PC-9 (cell line): ENCODE data around the gene NUP62. TPM values are rescaled to one million over a fixed set of nuclear protein-coding genes. Genes with fewer than 3 reads are reported as not detected.

Source experiments
- Bru-seq: library from RNA; stranded (reverse); fragments of 400-500 nt; gene quantifications from one replicate; lab custom pipeline; 2021; lab: Mats Ljungman, UMichigan
- BruChase-seq, 2 experiments: library from RNA; stranded (reverse); fragments of 400-500 nt; gene quantifications; one replicate each; lab custom pipeline; 2021; lab: Mats Ljungman, UMichigan
- BruUV-seq: library from RNA; stranded (reverse); fragments of 400-500 nt; replicated peaks from 2 replicates; lab custom pipeline; 2021; lab: Mats Ljungman, UMichigan
- CTCF ChIA-PET: fragments of 300-600 bp; sonication (Branson Sonifier 250); formaldehyde crosslinking; loops from one replicate; lab custom pipeline; 2022; ENCODE audit warnings: antibody characterized with exemption; lab: Charles Lee
- POLR2A ChIA-PET: fragments of 300-600 bp; sonication (Branson Sonifier 250); formaldehyde crosslinking; loops from one replicate; lab custom pipeline; 2022; ENCODE audit warnings: antibody characterized with exemption; ENCODE audit not compliant: unreplicated experiment; lab: Charles Lee
- DNase-seq, 2 experiments: peaks; one replicate each; pipeline versions ENCODE4 v3.0.0 to v3.0.0-alpha.2; 2015 to 2022; ENCODE audit warnings: mixed read lengths in 1 of 2
- H2AFZ ChIP-seq: fragments of 200-600 bp; sonication (generic); 2 replicates; pipeline ENCODE4 v1.8.1; 2017; ENCODE audit warnings: antibody characterized with exemption
- H3F3A ChIP-seq: fragments of 200-600 bp; sonication (generic); 2 replicates; pipeline ENCODE4 v1.8.1; 2017; ENCODE audit warnings: antibody characterized with exemption, mild to moderate bottlenecking, low read depth; ENCODE audit not compliant: insufficient read depth
- H3K27ac ChIP-seq: fragments of 200-600 bp; sonication (generic); 2 replicates; pipeline ENCODE4 v1.6.1; 2016; ENCODE audit warnings: mixed run types
- H3K27me3 ChIP-seq: fragments of 200-600 bp; sonication (generic); 2 replicates; pipeline ENCODE4 v1.6.1; 2016; ENCODE audit warnings: low read depth, mixed run types; ENCODE audit not compliant: insufficient read depth
- H3K36me3 ChIP-seq: fragments of 200-600 bp; sonication (generic); 2 replicates; pipeline ENCODE4 v1.6.1; 2016; ENCODE audit warnings: low read depth, mixed run types
- H3K4me1 ChIP-seq: fragments of 200-600 bp; sonication (generic); replicated peaks from 2 replicates; pipeline ENCODE4 v1.6.1; 2016; ENCODE audit warnings: mixed run types; ENCODE audit not compliant: insufficient read depth
- H3K4me2 ChIP-seq: fragments of 200-600 bp; sonication (generic); 2 replicates; pipeline ENCODE4 v1.6.1; 2017; ENCODE audit warnings: mixed run types
- H3K4me3 ChIP-seq: fragments of 200-600 bp; sonication (generic); 2 replicates; pipeline ENCODE4 v1.6.1; 2016; ENCODE audit warnings: mixed run types
- H3K79me2 ChIP-seq: fragments of 200-600 bp; sonication (generic); 2 replicates; pipeline ENCODE4 v1.6.1; 2017; ENCODE audit warnings: low read depth, mixed run types
- H3K9me2 ChIP-seq: fragments of 200-600 bp; sonication (generic); 2 replicates; pipeline ENCODE4 v1.8.1; 2017; ENCODE audit warnings: mild to moderate bottlenecking; ENCODE audit not compliant: insufficient read depth
- H3K9me3 ChIP-seq: fragments of 200-600 bp; sonication (generic); 2 replicates; pipeline ENCODE4 v1.8.1; 2016; ENCODE audit warnings: low read depth; ENCODE audit not compliant: insufficient read depth
- H4K20me1 ChIP-seq: fragments of 200-600 bp; sonication (generic); 2 replicates; pipeline ENCODE4 v1.8.1; 2017; ENCODE audit not compliant: insufficient read depth
- EZH2 ChIP-seq: fragments of 200-600 bp; sonication (generic); IDR thresholded peaks from 2 replicates; pipeline ENCODE4 v1.8.0; 2017; ENCODE audit warnings: antibody characterized with exemption, low read depth
- intact Hi-C: fragments of 100-400 bp; cut with micrococcal nuclease; formaldehyde crosslinking; loops from one replicate; pipeline ENCODE4 v1.10.0; 2022; ENCODE audit not compliant: unreplicated experiment
- long read RNA-seq: library from polyadenylated mRNA; stranded (forward); transcript quantifications from one replicate; pipeline ENCODE4 v2.0.0, GENCODE V29; 2022
- total RNA-seq: library from RNA; stranded (reverse); gene quantifications from 2 replicates; pipeline ENCODE4 v1.2.3, GENCODE V29; 2021
- TF ChIP-seq, protein P1 (sequence below): fragments of 200-600 bp; sonication (generic); conservative IDR thresholded peaks from 2 replicates; pipeline ENCODE4 v1.6.1; 2017; ENCODE audit warnings: mixed run types, antibody characterized with exemption, mild to moderate bottlenecking, moderate library complexity

NUP62 gene, protein sequence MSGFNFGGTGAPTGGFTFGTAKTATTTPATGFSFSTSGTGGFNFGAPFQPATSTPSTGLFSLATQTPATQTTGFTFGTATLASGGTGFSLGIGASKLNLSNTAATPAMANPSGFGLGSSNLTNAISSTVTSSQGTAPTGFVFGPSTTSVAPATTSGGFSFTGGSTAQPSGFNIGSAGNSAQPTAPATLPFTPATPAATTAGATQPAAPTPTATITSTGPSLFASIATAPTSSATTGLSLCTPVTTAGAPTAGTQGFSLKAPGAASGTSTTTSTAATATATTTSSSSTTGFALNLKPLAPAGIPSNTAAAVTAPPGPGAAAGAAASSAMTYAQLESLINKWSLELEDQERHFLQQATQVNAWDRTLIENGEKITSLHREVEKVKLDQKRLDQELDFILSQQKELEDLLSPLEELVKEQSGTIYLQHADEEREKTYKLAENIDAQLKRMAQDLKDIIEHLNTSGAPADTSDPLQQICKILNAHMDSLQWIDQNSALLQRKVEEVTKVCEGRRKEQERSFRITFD
- 66.8 and 101 TPM in 2 replicates for total RNA-seq
- Bru-seq, nascent RNA: percentile 87 among the genes with signal in this experiment
- percentile 96 among the genes with signal in this experiment for BruChase-seq, experiment 1, labeled RNA remaining after a 2-hour chase
- percentile 97 among the genes with signal in this experiment for BruChase-seq, experiment 2, labeled RNA remaining after a 6-hour chase
- long read RNA-seq, transcript NUP62-216 (3 exons, 562 nt): minor isoform, 9 of 156 reads
- long read RNA-seq, transcript NUP62-201 (3 exons, 2,870 nt): minor isoform, 31 of 156 reads
- long read RNA-seq, transcript NUP62-202 (2 exons, 3,479 nt): major isoform, 55 of 156 reads
- long read RNA-seq, transcript NUP62-211 (3 exons, 2,053 nt): minor isoform, 22 of 156 reads
- long read RNA-seq, partial matches to known transcripts: 0 of 156 reads
- long read RNA-seq, other reads (novel, unspliced or antisense): 36 of 156 reads

DNA sequence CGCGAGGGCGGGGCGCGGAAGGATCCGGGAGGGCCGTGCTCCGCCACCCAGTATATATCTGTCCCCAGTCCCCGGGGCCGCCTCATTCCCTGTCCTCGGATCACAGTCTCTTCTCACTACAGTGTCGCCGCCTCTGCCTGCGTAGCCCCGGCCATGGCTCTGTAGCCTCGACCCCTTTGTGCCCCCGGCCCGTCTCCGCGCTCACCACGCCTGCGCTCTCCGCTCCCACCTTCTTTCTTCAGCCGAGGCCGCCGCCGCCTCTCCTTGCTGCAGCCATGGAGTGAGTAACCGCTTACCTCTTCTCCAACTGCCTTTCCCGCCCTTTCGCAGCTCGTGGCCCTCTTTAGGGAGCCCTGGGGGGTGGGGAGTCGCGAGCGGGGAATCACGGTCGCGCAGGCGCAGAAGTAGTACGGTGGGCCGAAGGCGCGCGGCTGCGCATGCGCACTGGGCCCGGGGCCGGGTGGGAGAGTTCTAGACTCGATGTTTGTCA, at the start of gene NUP62, which contains the start of gene ATF5:
Gene NUP62 (minus strand): TSS at position 384 of the 490 bp plus-strand sequence. CDS start 19,697 bp downstream, outside the sequence.
Gene ATF5 (plus strand): TSS at position 85 of the 490 bp plus-strand sequence. CDS start 1,646 bp downstream, outside the sequence.
- H3K4me2 ChIP-seq: peak within 1 kb of the TSS; percentile 77
- ChIA-PET POLR2A (no interaction called here), CTCF (interaction anchor here (0.6 kb wide), 1 partner anchor 25 kb away, joined by 4 read pairs; no protein-coding TSS in a partner anchor)
- peak within 1 kb of the TSS; percentile 79 for H3K27ac ChIP-seq
- peak; percentile 67 to 87 for DNase-seq
- H3K4me3 ChIP-seq: peak within 1 kb of the TSS; percentile 83
- TF ChIP-seq, protein P1, sequence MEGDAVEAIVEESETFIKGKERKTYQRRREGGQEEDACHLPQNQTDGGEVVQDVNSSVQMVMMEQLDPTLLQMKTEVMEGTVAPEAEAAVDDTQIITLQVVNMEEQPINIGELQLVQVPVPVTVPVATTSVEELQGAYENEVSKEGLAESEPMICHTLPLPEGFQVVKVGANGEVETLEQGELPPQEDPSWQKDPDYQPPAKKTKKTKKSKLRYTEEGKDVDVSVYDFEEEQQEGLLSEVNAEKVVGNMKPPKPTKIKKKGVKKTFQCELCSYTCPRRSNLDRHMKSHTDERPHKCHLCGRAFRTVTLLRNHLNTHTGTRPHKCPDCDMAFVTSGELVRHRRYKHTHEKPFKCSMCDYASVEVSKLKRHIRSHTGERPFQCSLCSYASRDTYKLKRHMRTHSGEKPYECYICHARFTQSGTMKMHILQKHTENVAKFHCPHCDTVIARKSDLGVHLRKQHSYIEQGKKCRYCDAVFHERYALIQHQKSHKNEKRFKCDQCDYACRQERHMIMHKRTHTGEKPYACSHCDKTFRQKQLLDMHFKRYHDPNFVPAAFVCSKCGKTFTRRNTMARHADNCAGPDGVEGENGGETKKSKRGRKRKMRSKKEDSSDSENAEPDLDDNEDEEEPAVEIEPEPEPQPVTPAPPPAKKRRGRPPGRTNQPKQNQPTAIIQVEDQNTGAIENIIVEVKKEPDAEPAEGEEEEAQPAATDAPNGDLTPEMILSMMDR: no peak; the same call in 1 of the 2 replicates
- no peak for TF ChIP-seq EZH2
- no peaks in the 10 kb centered on the region for H3K9me3 ChIP-seq
- intact Hi-C loops: loop anchor here (5.0 kb wide), 1 partner anchor 52 kb away; the partner anchor contains the start of genes AKT1S1 and TBC1D17
- no peaks in the 10 kb centered on the region for H3K27me3 ChIP-seq
- peaks cover 24% of the 10 kb centered on the region; the same call in 1 of the 2 replicates for H3F3A ChIP-seq
- peaks cover 31% of the 10 kb centered on the region; the same call in 1 of the 2 replicates for H3K36me3 ChIP-seq
- H3K79me2 ChIP-seq: peaks cover 51% of the 10 kb centered on the region
- H3K4me1 ChIP-seq: peaks cover 18% of the 10 kb centered on the region
- peaks cover 39% of the 10 kb centered on the region for H4K20me1 ChIP-seq
- H2AFZ ChIP-seq: peak within 1 kb of the TSS; percentile 97
- H3K9me2 ChIP-seq: no peaks in the 10 kb centered on the region
- BruUV-seq: TSS peak; percentile 80

DNA sequence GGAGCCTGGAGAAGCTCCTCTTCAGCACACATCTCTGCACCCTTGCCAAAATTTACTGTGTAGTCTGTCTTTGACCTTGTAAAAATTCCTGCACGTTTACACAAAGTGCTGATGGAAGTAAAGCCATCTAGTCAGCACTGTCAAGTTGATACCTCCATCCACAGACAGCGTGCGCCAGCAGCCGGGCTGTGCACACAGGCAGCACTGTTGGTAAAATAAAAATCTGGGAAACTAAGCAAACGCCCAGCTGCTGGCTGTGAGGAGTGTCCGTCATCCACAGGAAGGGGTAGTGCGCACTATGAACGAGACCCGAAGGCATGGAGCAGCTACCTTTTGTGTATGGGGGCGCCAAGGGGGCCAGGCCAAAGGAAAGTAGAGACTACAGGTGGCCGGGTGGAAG, 49.0 kb upstream of the NUP62 start:
- H3K9me2 ChIP-seq: no peaks in the 10 kb centered on the region
- no peak overlapping the region for H2AFZ ChIP-seq
- H3K4me3 ChIP-seq: no peak overlapping the region
- H3K79me2 ChIP-seq: no peaks in the 10 kb centered on the region
- ChIA-PET POLR2A (no interaction called here), CTCF (no interaction called here)
- no TSS peak for BruUV-seq
- H3K4me1 ChIP-seq: no peaks in the 10 kb centered on the region
- H3K4me2 ChIP-seq: no peak overlapping the region
- 0 out of 2 replicates have a peak, but pooled peaks cover 3% of the 10 kb centered on the region for H3K36me3 ChIP-seq
- no peaks in the 10 kb centered on the region for H3F3A ChIP-seq
- no peaks in the 10 kb centered on the region for H3K9me3 ChIP-seq
- peaks cover 3% of the 10 kb centered on the region for H4K20me1 ChIP-seq
- H3K27me3 ChIP-seq: peaks cover 7% of the 10 kb centered on the region
- TF ChIP-seq, protein P1: no peak
- TF ChIP-seq EZH2: no peak
- no peak for DNase-seq
- intact Hi-C loops: no loop called here
- H3K27ac ChIP-seq: no peak overlapping the region

DNA sequence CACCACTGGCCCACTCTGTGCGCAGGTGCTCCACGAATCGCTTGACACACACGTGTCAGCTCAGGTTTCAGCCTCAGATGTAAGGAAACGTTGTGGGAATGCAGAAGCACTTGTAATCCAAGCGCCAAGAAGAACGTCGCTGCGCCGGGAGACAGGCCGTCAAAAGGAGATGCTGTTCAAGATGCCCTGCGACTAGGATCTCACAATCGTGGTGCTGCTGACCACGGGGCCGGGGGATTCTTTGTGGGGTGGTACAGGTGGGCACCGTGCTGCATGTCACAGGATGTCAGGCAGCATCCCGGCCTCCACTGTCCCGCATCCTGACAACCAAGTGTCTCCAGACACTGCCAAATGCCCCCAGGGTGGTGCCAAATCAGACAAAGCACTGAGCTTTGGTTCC, 48.6 kb upstream of the NUP62 start:
- no peak for TF ChIP-seq EZH2
- TF ChIP-seq, protein P1: no peak
- H3K9me2 ChIP-seq: no peaks in the 10 kb centered on the region
- BruUV-seq: no TSS peak
- H3K9me3 ChIP-seq: no peaks in the 10 kb centered on the region
- no peak overlapping the region for H3K4me3 ChIP-seq
- intact Hi-C loops: no loop called here
- ChIA-PET CTCF (no interaction called here), POLR2A (no interaction called here)
- no peaks in the 10 kb centered on the region for H3F3A ChIP-seq
- no peaks in the 10 kb centered on the region for H3K79me2 ChIP-seq
- H3K27ac ChIP-seq: no peak overlapping the region
- H2AFZ ChIP-seq: no peak overlapping the region
- no peak overlapping the region for H3K4me2 ChIP-seq
- no peak for DNase-seq
- H4K20me1 ChIP-seq: no peaks in the 10 kb centered on the region; the same call in 1 of the 2 replicates
- peaks cover 11% of the 10 kb centered on the region for H3K27me3 ChIP-seq
- H3K36me3 ChIP-seq: 0 out of 2 replicates have a peak, but pooled peaks cover 3% of the 10 kb centered on the region
- no peaks in the 10 kb centered on the region for H3K4me1 ChIP-seq
